Neural cell (in vitro differentiated cells): ENCODE results near the gene SLC6A17. TPM values are rescaled to one million over a fixed set of nuclear protein-coding genes. Genes with fewer than 3 reads are reported as not detected.

Experiments used
- H2AFZ ChIP-seq: fragments of 200-600, 300-800 bp; sonication (generic), shearing (Covaris generic); 2 replicates; pipeline ENCODE4 v1.6.0; 2014; ENCODE audit warnings: low read depth, mild to moderate bottlenecking, antibody characterized with exemption, low read length, moderate library complexity
- H3F3A ChIP-seq: fragments of 200-600 bp; shearing (Covaris generic); 2 replicates; pipeline ENCODE4 v1.6.1; 2016; ENCODE audit warnings: mild to moderate bottlenecking, moderate library complexity, mixed read lengths, antibody characterized with exemption, low read length; ENCODE audit not compliant: insufficient read depth, poor library complexity, severe bottlenecking
- H3K27ac ChIP-seq: fragments of 200-600, 300-800 bp; sonication (generic), shearing (Covaris generic); 2 replicates; pipeline ENCODE4 v1.5.1; 2014; ENCODE audit warnings: mild to moderate bottlenecking, low read length, moderate library complexity
- H3K27me3 ChIP-seq: fragments of 300-800, 200-600 bp; sonication (generic), shearing (Covaris generic); 2 replicates; pipeline ENCODE4 v1.6.0; 2014; ENCODE audit warnings: mild to moderate bottlenecking, low read depth, low read length, moderate library complexity; ENCODE audit not compliant: insufficient read depth
- H3K36me3 ChIP-seq: fragments of 300-800, 200-600 bp; sonication (generic), shearing (Covaris generic); 2 replicates; pipeline ENCODE4 v1.5.1; 2014; ENCODE audit warnings: mild to moderate bottlenecking, antibody characterized with exemption, low read length, moderate library complexity; ENCODE audit not compliant: insufficient read depth
- H3K4me2 ChIP-seq: fragments of 300-800, 200-600 bp; sonication (generic), shearing (Covaris generic); 2 replicates; pipeline ENCODE4 v1.6.0; 2014; ENCODE audit warnings: mild to moderate bottlenecking, low read length
- H3K4me3 ChIP-seq: fragments of 300-800, 200-600 bp; sonication (generic), shearing (Covaris generic); 2 replicates; pipeline ENCODE4 v1.5.1; 2014; ENCODE audit warnings: mild to moderate bottlenecking, low read length, moderate library complexity
- H3K79me2 ChIP-seq: fragments of 200-600 bp; shearing (Covaris generic); replicated peaks from 2 replicates; pipeline ENCODE4 v1.6.0; 2014; ENCODE audit warnings: mild to moderate bottlenecking, low read length, moderate library complexity; ENCODE audit not compliant: insufficient read depth
- H3K9ac ChIP-seq: fragments of 300-800, 200-600 bp; sonication (generic), shearing (Covaris generic); 2 replicates; pipeline ENCODE4 v1.6.1; 2016; ENCODE audit warnings: mild to moderate bottlenecking, low read length, mixed read lengths
- H3K9me2 ChIP-seq: fragments of 200-600 bp; shearing (Covaris generic); 2 replicates; pipeline ENCODE4 v1.6.1; 2016; ENCODE audit warnings: mild to moderate bottlenecking, low read length, mixed read lengths; ENCODE audit not compliant: insufficient read depth
- H3K9me3 ChIP-seq: fragments of 200-600, 300-800 bp; sonication (generic), shearing (Covaris generic); 2 replicates; pipeline ENCODE4 v1.6.1; 2016; ENCODE audit warnings: mild to moderate bottlenecking, mixed run types, low read length, moderate library complexity, mixed read lengths
- H4K20me1 ChIP-seq: fragments of 200-600 bp; shearing (Covaris generic); 2 replicates; pipeline ENCODE4 v1.6.1; 2016; ENCODE audit warnings: mild to moderate bottlenecking, mixed run types; ENCODE audit not compliant: insufficient read depth
- EP300 ChIP-seq: fragments of 450-650 bp; conservative IDR thresholded peaks from 2 replicates; pipeline ENCODE4 v1.6.1; 2014; ENCODE audit warnings: antibody characterized with exemption, mild to moderate bottlenecking, moderate library complexity; ENCODE audit not compliant: poor library complexity, severe bottlenecking
- EZH2 ChIP-seq: fragments of 200-600, 300-800 bp; shearing (Covaris generic), sonication (generic); IDR thresholded peaks from 2 replicates; pipeline ENCODE4 v1.6.1; 2014; ENCODE audit warnings: antibody characterized with exemption, low read length, borderline replicate concordance, mild to moderate bottlenecking; ENCODE audit not compliant: insufficient read depth, poor library complexity, severe bottlenecking
- MXI1 ChIP-seq: fragments of 450-650 bp; conservative IDR thresholded peaks from 2 replicates; pipeline ENCODE4 v1.6.1; 2014; ENCODE audit warnings: antibody characterized with exemption, mild to moderate bottlenecking; ENCODE audit not compliant: poor library complexity, severe bottlenecking
- POLR2AphosphoS5 ChIP-seq: IDR thresholded peaks from 2 replicates; pipeline ENCODE4 v1.6.1; 2012
- RAD21 ChIP-seq: fragments of 450-650 bp; conservative IDR thresholded peaks from 2 replicates; pipeline ENCODE4 v1.6.1; 2014; ENCODE audit warnings: antibody characterized with exemption, mild to moderate bottlenecking, moderate library complexity
- REST ChIP-seq: IDR thresholded peaks from 2 replicates; pipeline ENCODE4 v1.6.1; 2012; ENCODE audit warnings: borderline replicate concordance
- SMC3 ChIP-seq: fragments of 450-650 bp; conservative IDR thresholded peaks from 2 replicates; pipeline ENCODE4 v1.6.1; 2014; ENCODE audit warnings: antibody characterized with exemption, mild to moderate bottlenecking, moderate library complexity; ENCODE audit not compliant: poor library complexity
- TAF1 ChIP-seq: IDR thresholded peaks from 2 replicates; pipeline ENCODE4 v1.6.1; 2012; ENCODE audit warnings: low read depth
- polyA plus RNA-seq: library from polyadenylated mRNA; depleted of rRNA; stranded (reverse); fragments of >200 nt; gene quantifications from 2 replicates; pipeline ENCODE4 v1.2.3, GENCODE V29; 2014
- TF ChIP-seq, protein P1 (sequence below): fragments of 450-650 bp; IDR thresholded peaks from 2 replicates; pipeline ENCODE4 v1.5.1; 2014; ENCODE audit warnings: antibody characterized with exemption, mild to moderate bottlenecking, moderate library complexity; ENCODE audit not compliant: poor library complexity, severe bottlenecking

SLC6A17 gene
- polyA plus RNA-seq, 1 donor from 2014 or later, result 3.5 TPM

DNA sequence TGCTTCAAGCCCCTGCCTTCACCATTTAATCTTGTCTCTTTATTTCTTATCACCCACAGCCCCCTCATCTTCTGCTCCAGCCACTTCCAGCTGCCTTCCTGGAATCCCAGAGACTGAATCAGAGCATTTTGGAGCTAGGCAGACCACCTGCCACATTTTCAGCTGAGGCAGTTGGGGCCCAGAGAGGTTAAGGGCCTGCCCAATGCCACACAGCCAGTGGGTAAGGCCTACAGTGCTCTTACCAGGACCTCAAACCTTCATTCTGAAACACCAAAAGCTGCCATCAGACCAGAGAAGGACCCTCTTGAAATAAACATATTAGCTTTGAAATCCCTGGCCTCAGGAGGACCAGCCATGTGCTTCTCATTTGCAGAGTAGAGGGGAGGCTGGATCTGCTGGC is 17.6 kb upstream of the SLC6A17 start:
- no peaks in the 10 kb centered on the region for H4K20me1 ChIP-seq
- H3K4me3 ChIP-seq, result no peak overlapping the region
- H3K9me2 ChIP-seq, result no peaks in the 10 kb centered on the region
- H3K9me3 ChIP-seq, result no peaks in the 10 kb centered on the region
- H2AFZ ChIP-seq, result no peak overlapping the region
- H3K27me3 ChIP-seq, result no peaks in the 10 kb centered on the region
- H3F3A ChIP-seq, result peaks cover 7% of the 10 kb centered on the region
- H3K4me2 ChIP-seq, result no peak overlapping the region
- H3K27ac ChIP-seq, result no peak overlapping the region
- no peaks in the 10 kb centered on the region for H3K36me3 ChIP-seq
- TF ChIP-seq EP300 (no peak), REST (no peak), EZH2 (no peak), TAF1 (no peak), RAD21 (no peak), MXI1 (no peak), SMC3 (no peak), POLR2AphosphoS5 (no peak)
- TF ChIP-seq, protein P1, sequence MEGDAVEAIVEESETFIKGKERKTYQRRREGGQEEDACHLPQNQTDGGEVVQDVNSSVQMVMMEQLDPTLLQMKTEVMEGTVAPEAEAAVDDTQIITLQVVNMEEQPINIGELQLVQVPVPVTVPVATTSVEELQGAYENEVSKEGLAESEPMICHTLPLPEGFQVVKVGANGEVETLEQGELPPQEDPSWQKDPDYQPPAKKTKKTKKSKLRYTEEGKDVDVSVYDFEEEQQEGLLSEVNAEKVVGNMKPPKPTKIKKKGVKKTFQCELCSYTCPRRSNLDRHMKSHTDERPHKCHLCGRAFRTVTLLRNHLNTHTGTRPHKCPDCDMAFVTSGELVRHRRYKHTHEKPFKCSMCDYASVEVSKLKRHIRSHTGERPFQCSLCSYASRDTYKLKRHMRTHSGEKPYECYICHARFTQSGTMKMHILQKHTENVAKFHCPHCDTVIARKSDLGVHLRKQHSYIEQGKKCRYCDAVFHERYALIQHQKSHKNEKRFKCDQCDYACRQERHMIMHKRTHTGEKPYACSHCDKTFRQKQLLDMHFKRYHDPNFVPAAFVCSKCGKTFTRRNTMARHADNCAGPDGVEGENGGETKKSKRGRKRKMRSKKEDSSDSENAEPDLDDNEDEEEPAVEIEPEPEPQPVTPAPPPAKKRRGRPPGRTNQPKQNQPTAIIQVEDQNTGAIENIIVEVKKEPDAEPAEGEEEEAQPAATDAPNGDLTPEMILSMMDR, result no peak
- no peaks in the 10 kb centered on the region for H3K79me2 ChIP-seq
- H3K9ac ChIP-seq, result no peak overlapping the region

- TF ChIP-seq, protein P1, result no peak
- TF ChIP-seq TAF1, result no peak
- TF ChIP-seq SMC3, result no peak
- no peak for TF ChIP-seq RAD21
- no peak for TF ChIP-seq EZH2
- no peak for TF ChIP-seq REST
- no peak for TF ChIP-seq EP300
- TF ChIP-seq MXI1, result no peak
- no peak for TF ChIP-seq POLR2AphosphoS5
- H3K9ac ChIP-seq, result no peak overlapping the region
- H3K79me2 ChIP-seq, result no peaks in the 10 kb centered on the region
- H3K4me3 ChIP-seq, result no peak overlapping the region
- H3K27ac ChIP-seq, result no peak overlapping the region
- H4K20me1 ChIP-seq, result no peaks in the 10 kb centered on the region
- no peak overlapping the region for H3K4me2 ChIP-seq
- H3K27me3 ChIP-seq, result no peaks in the 10 kb centered on the region
- H3K9me2 ChIP-seq, result no peaks in the 10 kb centered on the region
- no peaks in the 10 kb centered on the region for H3K9me3 ChIP-seq
- no peaks in the 10 kb centered on the region for H3K36me3 ChIP-seq
- H2AFZ ChIP-seq, result no peak overlapping the region
- H3F3A ChIP-seq, result peaks cover 7% of the 10 kb centered on the region
Measured at GRCh38 chr1:110133436-110133835, 16.9 kb upstream of the SLC6A17 start.
